ENCODE results near the gene TRA2B.
"Not testable (repeated sequence)": the region's sequence is repeated elsewhere in the genome, so short reads cannot be mapped to it uniquely, and the experiment has no call there.

TRA2B gene

GRCh38 chr3:185927501-185928200 is 10.2 kb downstream of the TRA2B start:
- no peak for DNase-seq (ENCODE audit: low read depth)

- DNase-seq (ENCODE audit: low read depth), result no peak
Measured at GRCh38 chr3:185926445-185926844, 11.4 kb downstream of the TRA2B start.

GRCh38 chr3:185925353-185925752 is 12.5 kb downstream of the TRA2B start:
- DNase-seq (ENCODE audit: low read depth), result no peak

- DNase-seq (ENCODE audit: low read depth), result no peak
Measured at GRCh38 chr3:185924375-185924774, 13.4 kb downstream of the TRA2B start.

- DNase-seq (ENCODE audit: low read depth), result no peak
Measured at GRCh38 chr3:185920184-185920583, 17.6 kb downstream of the TRA2B start.

GRCh38 chr3:185916042-185916833 is 21.6 kb downstream of the TRA2B start:
- no peak for DNase-seq (ENCODE audit: low read depth)

- DNase-seq (ENCODE audit: low read depth), result no peak
Measured at GRCh38 chr3:185915642-185916041, 22.2 kb downstream of the TRA2B start.

GRCh38 chr3:185914911-185915629 is 22.7 kb downstream of the TRA2B start:
- DNase-seq (ENCODE audit: low read depth), result no peak

- no peak for DNase-seq (ENCODE audit: low read depth)
Measured at GRCh38 chr3:185912929-185913901, 24.6 kb downstream of the TRA2B start.

- DNase-seq (ENCODE audit: low read depth), result no peak
Measured at GRCh38 chr3:185912512-185912911, 25.3 kb downstream of the TRA2B start.

- not testable (repeated sequence) for DNase-seq (ENCODE audit: low read depth)
Measured at GRCh38 chr3:185911076-185911448, 26.8 kb downstream of the TRA2B start.

- not testable (repeated sequence) for DNase-seq (ENCODE audit: low read depth)
Measured at GRCh38 chr3:185910322-185911075, 27.3 kb downstream of the TRA2B start.

GRCh38 chr3:185909913-185910312 is 27.9 kb downstream of the TRA2B start:
- DNase-seq (ENCODE audit: low read depth), result not testable (repeated sequence)

- DNase-seq (ENCODE audit: low read depth), result peak; percentile 92
Measured at GRCh38 chr3:185900228-185900627, 37.6 kb downstream of the TRA2B start.

GRCh38 chr3:185896636-185897035 is 41.2 kb downstream of the TRA2B start:
- DNase-seq (ENCODE audit: low read depth), result no peak

GRCh38 chr3:185887066-185887465 is 50.7 kb downstream of the TRA2B start:
- DNase-seq (ENCODE audit: low read depth), result no peak

GRCh38 chr3:185884641-185885040 is 53.2 kb downstream of the TRA2B start:
- no peak for DNase-seq (ENCODE audit: low read depth)

- DNase-seq (ENCODE audit: low read depth), result no peak
Measured at GRCh38 chr3:185881926-185882325, 55.9 kb downstream of the TRA2B start.

GRCh38 chr3:185880600-185880999 is 57.2 kb downstream of the TRA2B start:
- no peak for DNase-seq (ENCODE audit: low read depth)

GRCh38 chr3:185878920-185879319 is 58.9 kb downstream of the TRA2B start:
- no peak for DNase-seq (ENCODE audit: low read depth)

- no peak for DNase-seq (ENCODE audit: low read depth)
Measured at GRCh38 chr3:185874119-185874518, 63.7 kb downstream of the TRA2B start.

Measured in GM04504 (cell line).